Mucosa of descending colon (tissue), 3 donors: ENCODE results near the gene CAMSAP1. TPM values are rescaled to one million over a fixed set of nuclear protein-coding genes. Genes with fewer than 3 reads are reported as not detected.

Experiments
- ATAC-seq: fragments of 200-7000 bp; cut with Tn5 transposase; one replicate; pipeline ENCODE4 v1.9.1; 2020; ENCODE audit warnings: mild to moderate bottlenecking, moderate library complexity
- DNase-seq, 3 donors: peaks; one replicate each; pipeline ENCODE4 v3.0.0-alpha.2; 2020
- H3K36me3 ChIP-seq: fragments of 200-600 bp; one replicate; pipeline ENCODE4 v1.8.0; 2021; ENCODE audit warnings: low read depth, mild to moderate bottlenecking
- H3K4me1 ChIP-seq: fragments of 200-600 bp; one replicate; pipeline ENCODE4 v1.8.0; 2021; ENCODE audit warnings: low read depth, mild to moderate bottlenecking
- H3K4me3 ChIP-seq: fragments of 200-600 bp; one replicate; pipeline ENCODE4 v1.8.0; 2021; ENCODE audit warnings: mild to moderate bottlenecking
- H3K9me3 ChIP-seq: fragments of 200-600 bp; one replicate; pipeline ENCODE4 v1.8.0; 2021; ENCODE audit warnings: mild to moderate bottlenecking
- intact Hi-C, 2 donors: fragments of 100-400 bp; cut with DNase I in 1 of 2; cut with micrococcal nuclease in 1 of 2; formaldehyde crosslinking; loops; one replicate each; pipeline versions ENCODE4 v1.11.0 to v1.11.1; 2022; cut with DNase I, micrococcal nuclease
- total RNA-seq, 3 donors: library from RNA; stranded (reverse); fragmentation: NEBNext Ultra II Directional in 2 of 3; extraction: Animal tissue kit (Norgen Biotek cat#: 25700) in 2 of 3; gene quantifications; one replicate each; pipeline versions ENCODE4 v1.2.1 to v1.2.4, GENCODE V29; 2021 to 2023
- TF ChIP-seq, protein P1 (sequence below): fragments of 200-600 bp; IDR thresholded peaks from one replicate; pipeline ENCODE4 v1.8.0; 2022; ENCODE audit warnings: antibody characterized with exemption, mild to moderate bottlenecking
- donor health status: DM: no; HTN: no; CAD: no; lungs with moderate emphysema.
- donor health status: DM: no; HTN: no; CAD: no.
- donor health status: DM: no; HTN: yes; CAD: no.

The CAMSAP1 gene
- total RNA-seq, 3 donors from 2014 or later = 11.5 to 37.8 (median 14.3) TPM

- ATAC-seq (no peak), DNase-seq (no peak)
- no peaks in the 10 kb centered on the region for H3K9me3 ChIP-seq
- no peak overlapping the region for H3K4me3 ChIP-seq
- TF ChIP-seq, protein P1, sequence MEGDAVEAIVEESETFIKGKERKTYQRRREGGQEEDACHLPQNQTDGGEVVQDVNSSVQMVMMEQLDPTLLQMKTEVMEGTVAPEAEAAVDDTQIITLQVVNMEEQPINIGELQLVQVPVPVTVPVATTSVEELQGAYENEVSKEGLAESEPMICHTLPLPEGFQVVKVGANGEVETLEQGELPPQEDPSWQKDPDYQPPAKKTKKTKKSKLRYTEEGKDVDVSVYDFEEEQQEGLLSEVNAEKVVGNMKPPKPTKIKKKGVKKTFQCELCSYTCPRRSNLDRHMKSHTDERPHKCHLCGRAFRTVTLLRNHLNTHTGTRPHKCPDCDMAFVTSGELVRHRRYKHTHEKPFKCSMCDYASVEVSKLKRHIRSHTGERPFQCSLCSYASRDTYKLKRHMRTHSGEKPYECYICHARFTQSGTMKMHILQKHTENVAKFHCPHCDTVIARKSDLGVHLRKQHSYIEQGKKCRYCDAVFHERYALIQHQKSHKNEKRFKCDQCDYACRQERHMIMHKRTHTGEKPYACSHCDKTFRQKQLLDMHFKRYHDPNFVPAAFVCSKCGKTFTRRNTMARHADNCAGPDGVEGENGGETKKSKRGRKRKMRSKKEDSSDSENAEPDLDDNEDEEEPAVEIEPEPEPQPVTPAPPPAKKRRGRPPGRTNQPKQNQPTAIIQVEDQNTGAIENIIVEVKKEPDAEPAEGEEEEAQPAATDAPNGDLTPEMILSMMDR = no peak
- intact Hi-C loops = no loop called here
- H3K4me1 ChIP-seq = no peaks in the 10 kb centered on the region
- H3K36me3 ChIP-seq = no peaks in the 10 kb centered on the region
Measured at GRCh38 chr9:135814421-135815095, 92.8 kb downstream of the CAMSAP1 start.

- intact Hi-C loops = no loop called here
- Histone ChIP-seq H3K36me3 (no peaks in the 10 kb centered on the region), H3K4me3 (no peak overlapping the region), H3K9me3 (no peaks in the 10 kb centered on the region), H3K4me1 (no peaks in the 10 kb centered on the region)
- TF ChIP-seq, protein P1 = no peak
- ATAC-seq (no peak), DNase-seq (no peak)
Measured at GRCh38 chr9:135813671-135814290, 93.6 kb downstream of the CAMSAP1 start.

DNA sequence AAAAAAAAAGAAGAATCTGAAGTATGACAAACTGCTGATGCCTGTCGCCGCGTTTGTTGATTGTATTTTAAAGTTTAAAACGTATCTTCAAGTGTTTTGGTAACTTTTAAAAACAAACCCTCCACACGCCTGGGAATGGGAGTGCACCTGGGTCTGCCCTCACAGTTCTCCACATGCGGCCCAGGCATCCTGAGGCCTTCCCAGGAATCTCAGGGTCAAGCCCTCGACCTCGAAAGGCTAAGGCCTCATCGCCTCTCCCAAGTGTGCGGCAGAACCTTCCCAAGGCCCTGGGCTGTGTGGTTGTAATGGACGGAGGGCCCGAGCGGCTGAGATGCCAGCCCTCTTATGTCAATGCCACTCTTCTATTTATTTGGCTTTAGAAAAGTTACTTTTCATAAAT is 94.4 kb downstream of the CAMSAP1 start:
- H3K9me3 ChIP-seq = no peaks in the 10 kb centered on the region
- H3K4me3 ChIP-seq = no peak overlapping the region
- TF ChIP-seq, protein P1 = no peak
- H3K36me3 ChIP-seq = no peaks in the 10 kb centered on the region
- intact Hi-C loops = no loop called here
- no peaks in the 10 kb centered on the region for H3K4me1 ChIP-seq
- DNase-seq (no peak), ATAC-seq (no peak)

DNA sequence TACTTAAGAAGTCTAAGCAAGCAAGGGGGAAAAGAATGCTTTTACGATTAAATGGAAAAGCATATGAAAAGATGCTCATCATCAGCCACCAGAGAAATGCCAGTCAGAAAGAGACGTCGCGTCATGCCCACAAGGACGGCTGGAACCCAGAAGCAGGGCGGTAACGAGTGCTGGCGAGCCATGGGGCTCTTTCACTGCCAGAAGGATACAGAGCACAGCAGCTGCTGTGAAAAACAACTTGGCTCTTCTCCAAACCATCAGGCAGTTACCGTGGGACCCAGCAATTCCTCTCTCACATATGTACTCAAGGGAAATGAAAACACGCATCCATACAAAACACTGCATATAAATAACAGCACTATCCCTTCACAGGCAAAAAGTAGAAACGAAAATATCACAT is 95.5 kb downstream of the CAMSAP1 start:
- no peak for ATAC-seq
- no peak for DNase-seq
- H3K36me3 ChIP-seq = no peaks in the 10 kb centered on the region
- no peak overlapping the region for H3K4me3 ChIP-seq
- intact Hi-C loops = no loop called here
- H3K4me1 ChIP-seq = no peaks in the 10 kb centered on the region
- H3K9me3 ChIP-seq = no peaks in the 10 kb centered on the region
- TF ChIP-seq, protein P1 = no peak

DNA sequence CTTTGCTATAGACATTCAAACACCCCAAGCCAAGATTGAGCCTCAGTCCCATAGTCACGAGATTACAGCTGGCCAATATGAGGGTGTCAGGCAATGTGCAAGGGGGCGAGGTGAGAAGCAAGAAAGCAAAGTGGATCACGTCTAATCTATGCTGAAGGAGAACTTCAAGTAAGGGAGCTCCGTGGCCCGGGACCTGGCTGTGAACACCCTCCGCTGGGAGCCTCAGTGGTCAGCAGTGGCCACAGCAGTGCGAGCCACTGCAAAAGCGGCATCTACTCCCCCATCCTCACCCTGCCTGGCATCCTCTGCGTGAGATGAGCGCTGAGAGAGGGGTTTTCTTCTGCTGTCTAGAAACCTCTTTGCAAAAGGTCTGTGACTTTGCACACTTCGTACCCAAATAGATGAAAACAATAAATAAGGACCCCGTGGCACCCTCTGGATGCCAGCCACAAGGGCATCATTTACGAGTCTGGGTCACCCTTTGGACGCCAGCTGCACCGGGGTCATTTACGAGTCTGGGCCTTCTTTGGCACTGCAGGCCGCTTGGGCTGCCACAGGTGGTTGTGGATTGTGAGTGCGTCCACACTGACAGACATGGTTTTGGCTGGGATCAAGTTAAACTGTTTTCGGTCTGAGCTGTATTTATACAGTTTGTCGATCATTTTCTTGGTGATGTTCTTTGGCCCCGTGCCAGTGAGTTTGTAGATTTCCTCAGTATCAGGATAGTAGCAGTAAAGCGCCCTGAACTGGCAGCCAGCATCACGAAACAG is 96.4 kb downstream of the CAMSAP1 start:
- DNase-seq = no peak
- no peak for ATAC-seq
- intact Hi-C loops = no loop called here
- Histone ChIP-seq H3K4me3 (no peak overlapping the region), H3K4me1 (no peaks in the 10 kb centered on the region), H3K36me3 (no peaks in the 10 kb centered on the region), H3K9me3 (no peaks in the 10 kb centered on the region)
- TF ChIP-seq, protein P1 = no peak
